Esophagus squamous epithelium (tissue), 4 donors: ENCODE measurements around the gene OXCT1.

Experiments used
- CTCF ChIP-seq, 6 experiments: fragments of 450-650 bp in 4 of 6; fragments of 200-600 bp in 2 of 6; sonication (generic) in 2 of 6; IDR thresholded peaks; one replicate each; pipeline ENCODE4 v1.5.1; 2016 to 2019; ENCODE audit warnings: antibody characterized with exemption in 6 of 6, mild to moderate bottlenecking in 4 of 6, moderate library complexity in 4 of 6
- POLR2A ChIP-seq, 4 donors: fragments of 450-650 bp; IDR thresholded peaks; one replicate each; pipeline ENCODE4 v1.6.1; 2017; ENCODE audit warnings: antibody characterized with exemption in 4 of 4, mild to moderate bottlenecking in 4 of 4, moderate library complexity in 3 of 4

DNA sequence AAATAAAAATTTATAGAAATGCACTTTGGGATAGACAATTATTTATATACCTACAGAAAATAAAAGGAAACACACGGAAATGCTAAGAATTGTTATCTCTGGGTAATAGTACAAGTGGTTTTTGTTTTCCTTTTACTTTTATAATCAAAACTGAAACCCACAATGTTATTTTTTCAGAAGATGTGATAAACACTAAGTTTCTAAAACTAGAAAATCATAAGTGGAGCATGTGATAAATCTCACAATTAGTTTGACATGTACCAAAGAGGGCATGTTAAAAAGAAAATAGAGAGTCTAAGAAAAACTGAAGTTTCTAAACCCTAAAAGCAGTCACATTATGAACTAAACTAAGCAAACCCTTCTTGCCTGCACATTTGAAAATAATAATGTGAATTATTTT is 61.1 kb downstream of the OXCT1 start:
- TF ChIP-seq CTCF (IDR thresholded peaks at IDR 0.05) (no peak), POLR2A (IDR thresholded peaks at IDR 0.05) (no peak)
